Stimulated activated CD8-positive, alpha-beta memory T cell treated with anti-CD3 and anti-CD28 coated beads, Interleukin-7, amount 100 ng/mL, for 4 hours (primary cell): ENCODE measurements around the gene AMOTL1.

Experiments
- DNase-seq, 2 donors: peaks; one replicate each; pipeline ENCODE4 v3.0.0-alpha.2; 2020; ENCODE audit warnings: low read depth in 2 of 2

The AMOTL1 gene

GRCh38 chr11:94767701-94768601, at the start of gene AMOTL1:
TSS of gene AMOTL1 (plus strand) at chr11:94768356. CDS start at chr11:94768512, 156 bp downstream.
- DNase-seq: peak; percentile 1 to 31

GRCh38 chr11:94719876-94720275, 48.3 kb upstream of the AMOTL1 start:
- no peak for DNase-seq

- no peak for DNase-seq
Observed at GRCh38 chr11:94721565-94722292, 46.4 kb upstream of the AMOTL1 start.

- no peak for DNase-seq
Observed at GRCh38 chr11:94722735-94723134, 45.4 kb upstream of the AMOTL1 start.

- no peak for DNase-seq
Observed at GRCh38 chr11:94725097-94725496, 43.1 kb upstream of the AMOTL1 start.

GRCh38 chr11:94727819-94728218, 40.3 kb upstream of the AMOTL1 start:
- DNase-seq: no peak

- no peak for DNase-seq
Observed at GRCh38 chr11:94728541-94728940, 39.6 kb upstream of the AMOTL1 start.

GRCh38 chr11:94728966-94729751, 39.0 kb upstream of the AMOTL1 start:
- no peak for DNase-seq

GRCh38 chr11:94730153-94730552, 38.0 kb upstream of the AMOTL1 start:
- DNase-seq: no peak

- no peak for DNase-seq
Observed at GRCh38 chr11:94731880-94732601, 36.1 kb upstream of the AMOTL1 start.

- DNase-seq: no peak
Observed at GRCh38 chr11:94732617-94733281, 35.4 kb upstream of the AMOTL1 start.

- no peak for DNase-seq
Observed at GRCh38 chr11:94734563-94735275, 33.4 kb upstream of the AMOTL1 start.

GRCh38 chr11:94735907-94736306, 32.2 kb upstream of the AMOTL1 start:
- DNase-seq: no peak

GRCh38 chr11:94737171-94737611, 31.0 kb upstream of the AMOTL1 start:
- DNase-seq: no peak

- no peak for DNase-seq
Observed at GRCh38 chr11:94738746-94739145, 29.4 kb upstream of the AMOTL1 start.

GRCh38 chr11:94739331-94739730, 28.8 kb upstream of the AMOTL1 start:
- DNase-seq: no peak

GRCh38 chr11:94740083-94741021, 27.8 kb upstream of the AMOTL1 start:
- DNase-seq: no peak

- no peak for DNase-seq
Observed at GRCh38 chr11:94741022-94741679, 27.0 kb upstream of the AMOTL1 start.
